Measurements from ENCODE around the gene IL5. TPM values are rescaled to one million over a fixed set of nuclear protein-coding genes. Genes with fewer than 3 reads are reported as not detected.

Gene IL5
- total and polyA plus RNA-seq, 2 of the 13 experiments (the other 11 are each of a cell fraction or from before 2014, with no cell fraction given) = not detected

DNA sequence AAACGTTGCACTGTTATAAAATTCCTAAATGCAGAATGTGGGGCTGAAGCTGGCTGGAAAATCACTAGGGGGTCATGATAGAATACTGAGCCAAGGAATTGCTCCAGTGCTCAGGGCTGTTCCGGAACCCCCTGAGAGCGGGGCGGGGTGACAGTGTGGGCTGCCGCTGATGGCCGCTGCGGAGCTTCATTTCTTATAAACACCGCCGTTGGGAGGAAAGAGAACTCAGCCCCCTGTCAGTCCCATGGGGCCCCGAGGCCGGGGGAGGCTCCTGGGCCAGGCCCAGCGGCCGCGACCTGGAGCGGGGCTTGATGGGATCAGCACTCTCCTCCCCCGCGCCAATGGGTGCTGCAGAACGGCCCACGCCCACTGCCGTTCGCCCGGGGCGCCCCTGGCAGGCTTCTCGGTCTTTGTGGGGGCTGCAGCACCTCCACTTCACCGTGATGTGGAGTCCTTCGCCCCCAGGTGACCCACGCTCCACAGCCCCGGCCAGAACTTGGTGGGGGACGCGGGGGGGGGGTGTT is 47.6 kb downstream of the IL5 start (continued):
- TF ChIP-seq, protein P1, sequence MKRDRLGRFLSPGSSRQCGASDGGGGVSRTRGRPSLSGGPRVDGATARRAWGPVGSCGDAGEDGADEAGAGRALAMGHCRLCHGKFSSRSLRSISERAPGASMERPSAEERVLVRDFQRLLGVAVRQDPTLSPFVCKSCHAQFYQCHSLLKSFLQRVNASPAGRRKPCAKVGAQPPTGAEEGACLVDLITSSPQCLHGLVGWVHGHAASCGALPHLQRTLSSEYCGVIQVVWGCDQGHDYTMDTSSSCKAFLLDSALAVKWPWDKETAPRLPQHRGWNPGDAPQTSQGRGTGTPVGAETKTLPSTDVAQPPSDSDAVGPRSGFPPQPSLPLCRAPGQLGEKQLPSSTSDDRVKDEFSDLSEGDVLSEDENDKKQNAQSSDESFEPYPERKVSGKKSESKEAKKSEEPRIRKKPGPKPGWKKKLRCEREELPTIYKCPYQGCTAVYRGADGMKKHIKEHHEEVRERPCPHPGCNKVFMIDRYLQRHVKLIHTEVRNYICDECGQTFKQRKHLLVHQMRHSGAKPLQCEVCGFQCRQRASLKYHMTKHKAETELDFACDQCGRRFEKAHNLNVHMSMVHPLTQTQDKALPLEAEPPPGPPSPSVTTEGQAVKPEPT (CRISPR knock-in tag; IDR thresholded peaks at IDR 0.05; ENCODE audit: low read depth) = no peak
- TF ChIP-seq HIVEP1 (CRISPR knock-in tag; IDR thresholded peaks at IDR 0.05) (peak; percentile 69), NKX3-1 (CRISPR knock-in tag; IDR thresholded peaks at IDR 0.05) (no peak), ZSCAN21 (CRISPR knock-in tag; IDR thresholded peaks at IDR 0.05; ENCODE audit: borderline replicate concordance) (no peak), KLF9 (CRISPR knock-in tag; IDR thresholded peaks at IDR 0.05; ENCODE audit: low read depth) (no peak), NCOA2 (CRISPR knock-in tag; IDR thresholded peaks at IDR 0.05) (no peak), ZNF263 (CRISPR knock-in tag; IDR thresholded peaks at IDR 0.05) (0 out of 2 replicates have a peak, but pooled peaks have one; percentile 13), ZNF543 (CRISPR knock-in tag; IDR thresholded peaks at IDR 0.05) (peak; percentile 89), DNMT3B (CRISPR knock-in tag; conservative IDR thresholded peaks at IDR 0.05) (no peak)
- TF ChIP-seq, protein P2, sequence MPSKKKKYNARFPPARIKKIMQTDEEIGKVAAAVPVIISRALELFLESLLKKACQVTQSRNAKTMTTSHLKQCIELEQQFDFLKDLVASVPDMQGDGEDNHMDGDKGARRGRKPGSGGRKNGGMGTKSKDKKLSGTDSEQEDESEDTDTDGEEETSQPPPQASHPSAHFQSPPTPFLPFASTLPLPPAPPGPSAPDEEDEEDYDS (CRISPR knock-in tag; IDR thresholded peaks at IDR 0.05) = 0 out of 2 replicates have a peak, but pooled peaks have one; percentile 32
- TF ChIP-seq, protein P3, sequence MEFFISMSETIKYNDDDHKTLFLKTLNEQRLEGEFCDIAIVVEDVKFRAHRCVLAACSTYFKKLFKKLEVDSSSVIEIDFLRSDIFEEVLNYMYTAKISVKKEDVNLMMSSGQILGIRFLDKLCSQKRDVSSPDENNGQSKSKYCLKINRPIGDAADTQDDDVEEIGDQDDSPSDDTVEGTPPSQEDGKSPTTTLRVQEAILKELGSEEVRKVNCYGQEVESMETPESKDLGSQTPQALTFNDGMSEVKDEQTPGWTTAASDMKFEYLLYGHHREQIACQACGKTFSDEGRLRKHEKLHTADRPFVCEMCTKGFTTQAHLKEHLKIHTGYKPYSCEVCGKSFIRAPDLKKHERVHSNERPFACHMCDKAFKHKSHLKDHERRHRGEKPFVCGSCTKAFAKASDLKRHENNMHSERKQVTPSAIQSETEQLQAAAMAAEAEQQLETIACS (CRISPR knock-in tag; IDR thresholded peaks at IDR 0.05) = no peak
- TF ChIP-seq, protein P4, sequence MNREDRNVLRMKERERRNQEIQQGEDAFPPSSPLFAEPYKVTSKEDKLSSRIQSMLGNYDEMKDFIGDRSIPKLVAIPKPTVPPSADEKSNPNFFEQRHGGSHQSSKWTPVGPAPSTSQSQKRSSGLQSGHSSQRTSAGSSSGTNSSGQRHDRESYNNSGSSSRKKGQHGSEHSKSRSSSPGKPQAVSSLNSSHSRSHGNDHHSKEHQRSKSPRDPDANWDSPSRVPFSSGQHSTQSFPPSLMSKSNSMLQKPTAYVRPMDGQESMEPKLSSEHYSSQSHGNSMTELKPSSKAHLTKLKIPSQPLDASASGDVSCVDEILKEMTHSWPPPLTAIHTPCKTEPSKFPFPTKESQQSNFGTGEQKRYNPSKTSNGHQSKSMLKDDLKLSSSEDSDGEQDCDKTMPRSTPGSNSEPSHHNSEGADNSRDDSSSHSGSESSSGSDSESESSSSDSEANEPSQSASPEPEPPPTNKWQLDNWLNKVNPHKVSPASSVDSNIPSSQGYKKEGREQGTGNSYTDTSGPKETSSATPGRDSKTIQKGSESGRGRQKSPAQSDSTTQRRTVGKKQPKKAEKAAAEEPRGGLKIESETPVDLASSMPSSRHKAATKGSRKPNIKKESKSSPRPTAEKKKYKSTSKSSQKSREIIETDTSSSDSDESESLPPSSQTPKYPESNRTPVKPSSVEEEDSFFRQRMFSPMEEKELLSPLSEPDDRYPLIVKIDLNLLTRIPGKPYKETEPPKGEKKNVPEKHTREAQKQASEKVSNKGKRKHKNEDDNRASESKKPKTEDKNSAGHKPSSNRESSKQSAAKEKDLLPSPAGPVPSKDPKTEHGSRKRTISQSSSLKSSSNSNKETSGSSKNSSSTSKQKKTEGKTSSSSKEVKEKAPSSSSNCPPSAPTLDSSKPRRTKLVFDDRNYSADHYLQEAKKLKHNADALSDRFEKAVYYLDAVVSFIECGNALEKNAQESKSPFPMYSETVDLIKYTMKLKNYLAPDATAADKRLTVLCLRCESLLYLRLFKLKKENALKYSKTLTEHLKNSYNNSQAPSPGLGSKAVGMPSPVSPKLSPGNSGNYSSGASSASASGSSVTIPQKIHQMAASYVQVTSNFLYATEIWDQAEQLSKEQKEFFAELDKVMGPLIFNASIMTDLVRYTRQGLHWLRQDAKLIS (CRISPR knock-in tag; IDR thresholded peaks at IDR 0.05) = no peak
- TF ChIP-seq, protein P5, sequence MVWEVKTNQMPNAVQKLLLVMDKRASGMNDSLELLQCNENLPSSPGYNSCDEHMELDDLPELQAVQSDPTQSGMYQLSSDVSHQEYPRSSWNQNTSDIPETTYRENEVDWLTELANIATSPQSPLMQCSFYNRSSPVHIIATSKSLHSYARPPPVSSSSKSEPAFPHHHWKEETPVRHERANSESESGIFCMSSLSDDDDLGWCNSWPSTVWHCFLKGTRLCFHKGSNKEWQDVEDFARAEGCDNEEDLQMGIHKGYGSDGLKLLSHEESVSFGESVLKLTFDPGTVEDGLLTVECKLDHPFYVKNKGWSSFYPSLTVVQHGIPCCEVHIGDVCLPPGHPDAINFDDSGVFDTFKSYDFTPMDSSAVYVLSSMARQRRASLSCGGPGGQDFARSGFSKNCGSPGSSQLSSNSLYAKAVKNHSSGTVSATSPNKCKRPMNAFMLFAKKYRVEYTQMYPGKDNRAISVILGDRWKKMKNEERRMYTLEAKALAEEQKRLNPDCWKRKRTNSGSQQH (CRISPR knock-in tag; IDR thresholded peaks at IDR 0.05; ENCODE audit: low read depth) = 0 out of 2 replicates have a peak, but pooled peaks have one; percentile 16
- TF ChIP-seq, protein P6, sequence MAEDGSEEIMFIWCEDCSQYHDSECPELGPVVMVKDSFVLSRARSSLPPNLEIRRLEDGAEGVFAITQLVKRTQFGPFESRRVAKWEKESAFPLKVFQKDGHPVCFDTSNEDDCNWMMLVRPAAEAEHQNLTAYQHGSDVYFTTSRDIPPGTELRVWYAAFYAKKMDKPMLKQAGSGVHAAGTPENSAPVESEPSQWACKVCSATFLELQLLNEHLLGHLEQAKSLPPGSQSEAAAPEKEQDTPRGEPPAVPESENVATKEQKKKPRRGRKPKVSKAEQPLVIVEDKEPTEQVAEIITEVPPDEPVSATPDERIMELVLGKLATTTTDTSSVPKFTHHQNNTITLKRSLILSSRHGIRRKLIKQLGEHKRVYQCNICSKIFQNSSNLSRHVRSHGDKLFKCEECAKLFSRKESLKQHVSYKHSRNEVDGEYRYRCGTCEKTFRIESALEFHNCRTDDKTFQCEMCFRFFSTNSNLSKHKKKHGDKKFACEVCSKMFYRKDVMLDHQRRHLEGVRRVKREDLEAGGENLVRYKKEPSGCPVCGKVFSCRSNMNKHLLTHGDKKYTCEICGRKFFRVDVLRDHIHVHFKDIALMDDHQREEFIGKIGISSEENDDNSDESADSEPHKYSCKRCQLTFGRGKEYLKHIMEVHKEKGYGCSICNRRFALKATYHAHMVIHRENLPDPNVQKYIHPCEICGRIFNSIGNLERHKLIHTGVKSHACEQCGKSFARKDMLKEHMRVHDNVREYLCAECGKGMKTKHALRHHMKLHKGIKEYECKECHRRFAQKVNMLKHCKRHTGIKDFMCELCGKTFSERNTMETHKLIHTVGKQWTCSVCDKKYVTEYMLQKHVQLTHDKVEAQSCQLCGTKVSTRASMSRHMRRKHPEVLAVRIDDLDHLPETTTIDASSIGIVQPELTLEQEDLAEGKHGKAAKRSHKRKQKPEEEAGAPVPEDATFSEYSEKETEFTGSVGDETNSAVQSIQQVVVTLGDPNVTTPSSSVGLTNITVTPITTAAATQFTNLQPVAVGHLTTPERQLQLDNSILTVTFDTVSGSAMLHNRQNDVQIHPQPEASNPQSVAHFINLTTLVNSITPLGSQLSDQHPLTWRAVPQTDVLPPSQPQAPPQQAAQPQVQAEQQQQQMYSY (CRISPR knock-in tag; IDR thresholded peaks at IDR 0.05) = no peak
- TF ChIP-seq, protein P7, sequence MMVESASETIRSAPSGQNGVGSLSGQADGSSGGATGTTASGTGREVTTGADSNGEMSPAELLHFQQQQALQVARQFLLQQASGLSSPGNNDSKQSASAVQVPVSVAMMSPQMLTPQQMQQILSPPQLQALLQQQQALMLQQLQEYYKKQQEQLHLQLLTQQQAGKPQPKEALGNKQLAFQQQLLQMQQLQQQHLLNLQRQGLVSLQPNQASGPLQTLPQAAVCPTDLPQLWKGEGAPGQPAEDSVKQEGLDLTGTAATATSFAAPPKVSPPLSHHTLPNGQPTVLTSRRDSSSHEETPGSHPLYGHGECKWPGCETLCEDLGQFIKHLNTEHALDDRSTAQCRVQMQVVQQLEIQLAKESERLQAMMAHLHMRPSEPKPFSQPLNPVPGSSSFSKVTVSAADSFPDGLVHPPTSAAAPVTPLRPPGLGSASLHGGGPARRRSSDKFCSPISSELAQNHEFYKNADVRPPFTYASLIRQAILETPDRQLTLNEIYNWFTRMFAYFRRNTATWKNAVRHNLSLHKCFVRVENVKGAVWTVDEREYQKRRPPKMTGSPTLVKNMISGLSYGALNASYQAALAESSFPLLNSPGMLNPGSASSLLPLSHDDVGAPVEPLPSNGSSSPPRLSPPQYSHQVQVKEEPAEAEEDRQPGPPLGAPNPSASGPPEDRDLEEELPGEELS (CRISPR knock-in tag; IDR thresholded peaks at IDR 0.05) = 0 out of 2 replicates have a peak, but pooled peaks have one; percentile 32

Data from HepG2 (cell line).